GM21717 (cell line): ENCODE measurements around the gene GPR139.

Experiments used
- ATAC-seq: cut with Tn5 transposase; IDR thresholded peaks from one replicate; pipeline ENCODE4 v1.9.1; 2021; ENCODE audit warnings: mild to moderate bottlenecking, moderate library complexity; ENCODE audit not compliant: unreplicated experiment

GPR139 gene

GRCh38 chr16:20073203-20074098 is at the start of gene GPR139:
GPR139 (minus strand) TSS chr16:20073890; CDS start chr16:20073616, 274 bp downstream.
- no peak for ATAC-seq

DNA sequence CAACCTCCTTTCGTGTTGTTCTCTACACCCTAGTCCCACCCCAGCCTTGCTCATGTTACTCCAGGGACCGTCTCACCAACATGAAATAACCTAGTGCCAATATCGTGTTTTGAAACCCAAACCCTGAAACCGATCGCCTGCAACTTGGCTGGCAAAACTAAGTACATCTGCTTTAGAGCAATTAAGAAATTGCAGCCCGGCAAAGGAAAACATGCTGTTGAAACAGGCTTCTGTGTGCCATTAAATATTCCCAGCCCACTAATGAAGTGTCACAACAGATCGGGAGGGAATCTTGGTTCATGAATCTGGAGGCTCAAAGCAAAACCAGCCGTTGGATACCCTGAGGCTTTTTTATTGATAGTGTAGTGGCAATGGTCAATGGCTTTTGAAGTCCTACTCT is 48.3 kb upstream of the GPR139 start:
- ATAC-seq, result no peak

DNA sequence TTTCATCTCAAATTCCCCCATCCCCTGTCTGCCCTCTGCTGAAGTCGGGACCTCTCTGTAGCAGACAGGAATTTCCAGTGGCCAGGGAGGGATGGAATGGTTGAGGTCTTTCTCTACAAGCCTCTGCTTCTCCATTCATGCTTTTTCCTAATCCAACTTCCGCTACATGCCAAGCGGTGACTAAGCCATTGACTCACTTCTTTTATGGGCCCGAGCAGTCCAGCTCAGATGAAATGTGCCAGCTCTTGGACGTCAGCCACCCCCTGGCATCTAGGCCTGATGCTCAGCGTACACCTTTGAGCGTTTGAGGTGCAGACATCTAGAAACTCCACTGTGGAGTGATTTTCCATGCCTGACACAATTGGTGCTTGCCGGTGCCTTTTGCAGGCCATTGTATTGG is 40.7 kb upstream of the GPR139 start:
- ATAC-seq, result no peak

DNA sequence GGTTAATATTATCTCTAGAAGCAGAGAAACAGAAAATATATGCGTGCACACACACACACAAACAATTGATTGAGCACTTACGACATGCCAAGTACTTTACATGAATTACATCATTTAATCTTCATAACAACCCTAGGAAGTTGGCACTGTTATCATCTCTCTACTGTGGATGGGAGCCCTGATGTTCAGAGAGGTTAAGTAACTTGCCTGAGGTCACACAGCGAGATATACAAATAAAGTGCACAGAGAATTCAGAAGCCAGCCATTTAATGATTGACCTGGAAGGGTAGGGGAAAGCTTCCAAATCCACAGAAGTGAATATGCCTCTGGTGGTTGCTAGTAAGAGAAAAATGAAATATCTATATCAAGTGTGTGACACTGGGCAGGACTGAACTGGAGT is 37.5 kb upstream of the GPR139 start:
- ATAC-seq, result no peak

GRCh38 chr16:20107083-20107482 is 33.4 kb upstream of the GPR139 start:
- no peak for ATAC-seq

GRCh38 chr16:20104563-20105183 is 31.0 kb upstream of the GPR139 start:
- no peak for ATAC-seq

DNA sequence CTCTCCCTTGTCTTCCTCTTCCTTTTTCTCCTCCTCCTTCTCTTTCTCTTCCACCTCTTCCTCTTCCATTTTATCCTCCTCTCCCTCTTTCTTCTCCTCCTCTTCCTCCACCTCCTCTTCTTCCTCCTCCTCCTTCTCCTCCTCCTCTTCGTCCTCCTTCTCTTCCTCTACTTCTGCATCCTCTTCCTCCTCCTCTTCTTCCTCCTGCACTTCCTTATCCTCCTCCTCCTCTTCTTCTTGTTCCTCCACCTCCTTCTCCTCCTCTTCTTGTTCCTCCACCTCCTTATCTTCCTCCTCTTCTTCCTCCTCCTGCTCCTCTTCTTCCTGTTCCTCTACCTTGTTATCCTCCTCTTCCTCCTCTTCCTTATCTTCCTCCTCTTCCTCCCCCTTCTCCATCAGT is 28.8 kb upstream of the GPR139 start:
- no peak for ATAC-seq

DNA sequence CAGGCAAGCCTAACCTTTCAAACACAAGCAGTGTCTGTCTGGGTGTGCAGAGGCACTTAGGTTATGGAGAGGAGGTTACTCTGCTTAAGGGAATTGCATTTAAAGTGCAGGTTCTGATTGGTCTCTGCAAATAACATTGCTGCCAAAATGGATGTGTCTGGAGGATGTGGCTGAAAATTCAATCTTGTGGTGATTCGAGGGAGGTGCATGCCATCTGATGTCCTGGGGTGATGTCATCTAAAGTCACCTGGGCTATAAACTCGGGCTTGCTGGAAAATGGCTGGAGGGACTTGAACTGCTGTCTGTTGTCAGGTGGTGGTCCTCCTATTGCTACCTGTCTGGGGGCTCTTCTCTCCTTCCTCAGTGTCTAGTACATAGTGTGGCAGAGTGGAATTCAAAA is 28.3 kb upstream of the GPR139 start:
- ATAC-seq, result no peak

GRCh38 chr16:20099375-20099774 is 25.7 kb upstream of the GPR139 start:
- no peak for ATAC-seq

GRCh38 chr16:20094157-20094556 is 20.5 kb upstream of the GPR139 start:
- no peak for ATAC-seq

- ATAC-seq, result no peak
These were observed 15.7 kb upstream of the GPR139 start for GRCh38 chr16:20089246-20089965.

DNA sequence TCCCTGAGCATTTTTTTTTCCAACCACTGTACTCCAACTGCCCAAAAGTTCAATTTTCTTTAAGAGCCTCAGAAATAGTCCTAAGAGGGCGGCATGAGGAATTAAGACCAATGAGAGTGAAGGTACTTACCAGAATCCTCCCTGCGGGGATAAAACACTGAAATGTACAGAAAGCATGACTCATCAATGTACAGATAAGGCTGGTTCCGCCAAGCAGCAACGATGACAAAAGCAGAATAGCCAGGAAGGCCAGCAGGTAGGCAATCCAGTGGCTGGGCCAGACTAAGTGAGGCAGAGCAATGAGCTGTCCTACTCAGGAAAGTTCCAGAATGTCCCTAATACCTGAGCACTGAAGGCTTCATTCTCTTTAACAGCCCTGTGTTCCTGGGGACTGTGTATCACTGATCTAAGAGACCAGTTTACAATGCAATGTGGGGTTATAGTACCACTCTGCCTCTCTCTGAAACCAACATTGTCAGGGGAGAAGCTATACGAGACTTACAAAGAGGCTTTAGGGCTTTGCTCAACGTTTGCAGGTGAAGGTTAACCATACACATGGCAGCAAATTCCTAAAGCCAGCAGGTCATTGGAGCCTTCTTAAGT is 11.0 kb upstream of the GPR139 start:
- no peak for ATAC-seq

- no peak for ATAC-seq
These were observed 5.4 kb upstream of the GPR139 start for GRCh38 chr16:20079106-20079505.

DNA sequence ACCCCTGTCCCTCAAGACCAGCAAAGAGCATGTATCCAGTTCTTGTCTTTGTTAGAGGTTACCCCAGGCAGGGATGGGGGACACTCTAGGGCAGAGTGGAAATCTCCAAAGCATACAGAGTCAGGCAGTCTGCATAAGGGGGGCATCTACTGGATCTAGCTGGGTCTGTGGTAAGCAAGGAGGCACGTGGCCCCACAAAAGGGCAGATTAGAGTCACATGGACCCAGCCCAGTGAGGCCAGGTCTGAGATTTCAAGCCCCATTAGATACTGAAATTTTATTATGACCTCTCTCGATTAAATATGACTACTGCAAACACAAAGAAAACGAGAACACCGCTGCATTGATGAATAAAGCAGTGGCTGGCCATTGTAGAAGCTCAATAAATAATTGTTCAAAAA is 1.6 kb upstream of the GPR139 start:
- no peak for ATAC-seq

- ATAC-seq, result no peak
These were observed 655 bp upstream of the GPR139 start for GRCh38 chr16:20074099-20074991.

- no peak for ATAC-seq
These were observed 852 bp downstream of the GPR139 start for GRCh38 chr16:20072874-20073202.

GRCh38 chr16:20072146-20072873 is 1.4 kb downstream of the GPR139 start:
- no peak for ATAC-seq

- no peak for ATAC-seq
These were observed 8.8 kb downstream of the GPR139 start for GRCh38 chr16:20064931-20065330.

DNA sequence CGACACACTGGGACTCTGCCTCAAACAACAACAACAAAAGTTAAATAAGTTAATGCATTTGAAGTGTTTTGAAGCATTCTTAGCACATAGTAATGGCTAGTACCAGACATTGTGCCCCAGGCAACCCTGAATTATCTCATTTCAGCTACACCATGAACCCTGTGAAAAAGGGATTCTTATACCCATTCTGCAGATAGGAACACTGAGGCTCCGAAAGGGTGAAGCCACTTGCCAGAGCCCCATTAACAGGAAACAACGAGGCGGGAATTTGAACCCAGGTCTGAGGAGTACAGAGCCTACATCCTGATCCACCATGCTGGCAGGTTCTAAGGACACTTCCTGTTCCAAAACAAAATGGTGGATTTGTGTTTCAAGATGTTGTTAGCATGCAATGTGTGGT is 9.2 kb downstream of the GPR139 start:
- ATAC-seq, result no peak

GRCh38 chr16:20061132-20061531 is 12.6 kb downstream of the GPR139 start:
- no peak for ATAC-seq
